Neural cell (in vitro differentiated cells): Measurements from ENCODE around the gene LRRFIP2.

ENCODE experiments used
- EP300 ChIP-seq: fragments of 450-650 bp; conservative IDR thresholded peaks from 2 replicates; pipeline ENCODE4 v1.6.1; 2014; ENCODE audit warnings: antibody characterized with exemption, mild to moderate bottlenecking, moderate library complexity; ENCODE audit not compliant: poor library complexity, severe bottlenecking
- EZH2 ChIP-seq: fragments of 200-600, 300-800 bp; shearing (Covaris generic), sonication (generic); IDR thresholded peaks from 2 replicates; pipeline ENCODE4 v1.6.1; 2014; ENCODE audit warnings: antibody characterized with exemption, low read length, borderline replicate concordance, mild to moderate bottlenecking; ENCODE audit not compliant: insufficient read depth, poor library complexity, severe bottlenecking
- MXI1 ChIP-seq: fragments of 450-650 bp; conservative IDR thresholded peaks from 2 replicates; pipeline ENCODE4 v1.6.1; 2014; ENCODE audit warnings: antibody characterized with exemption, mild to moderate bottlenecking; ENCODE audit not compliant: poor library complexity, severe bottlenecking
- POLR2AphosphoS5 ChIP-seq: IDR thresholded peaks from 2 replicates; pipeline ENCODE4 v1.6.1; 2012
- SMC3 ChIP-seq: fragments of 450-650 bp; conservative IDR thresholded peaks from 2 replicates; pipeline ENCODE4 v1.6.1; 2014; ENCODE audit warnings: antibody characterized with exemption, mild to moderate bottlenecking, moderate library complexity; ENCODE audit not compliant: poor library complexity
- TAF1 ChIP-seq: IDR thresholded peaks from 2 replicates; pipeline ENCODE4 v1.6.1; 2012; ENCODE audit warnings: low read depth
- TF ChIP-seq, protein P1 (sequence below): fragments of 450-650 bp; IDR thresholded peaks from 2 replicates; pipeline ENCODE4 v1.5.1; 2014; ENCODE audit warnings: antibody characterized with exemption, mild to moderate bottlenecking, moderate library complexity; ENCODE audit not compliant: poor library complexity, severe bottlenecking
- TF ChIP-seq, protein P2 (sequence below): IDR thresholded peaks from 2 replicates; pipeline ENCODE4 v1.6.1; 2012; ENCODE audit warnings: borderline replicate concordance

DNA sequence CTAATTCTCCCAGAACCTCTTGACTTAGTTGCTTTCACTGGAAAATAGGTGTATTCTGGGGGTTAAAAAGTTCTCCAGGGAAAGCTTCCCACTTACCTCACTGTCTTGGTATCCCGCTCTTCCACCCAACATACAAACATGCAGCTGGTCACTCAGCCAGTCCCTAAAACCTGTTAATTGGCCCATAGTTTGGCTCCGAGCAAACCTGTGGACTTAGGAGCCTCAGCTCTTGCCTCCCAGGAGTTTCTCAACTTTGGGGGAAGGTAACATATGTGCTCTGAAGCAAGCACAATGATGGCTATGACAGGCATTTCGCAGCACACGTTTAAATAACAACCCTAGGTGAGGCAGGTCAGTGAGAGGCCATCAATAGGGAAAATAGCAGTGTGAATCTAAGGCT lies 25.8 kb upstream of the LRRFIP2 start:
- TF ChIP-seq, protein P1, sequence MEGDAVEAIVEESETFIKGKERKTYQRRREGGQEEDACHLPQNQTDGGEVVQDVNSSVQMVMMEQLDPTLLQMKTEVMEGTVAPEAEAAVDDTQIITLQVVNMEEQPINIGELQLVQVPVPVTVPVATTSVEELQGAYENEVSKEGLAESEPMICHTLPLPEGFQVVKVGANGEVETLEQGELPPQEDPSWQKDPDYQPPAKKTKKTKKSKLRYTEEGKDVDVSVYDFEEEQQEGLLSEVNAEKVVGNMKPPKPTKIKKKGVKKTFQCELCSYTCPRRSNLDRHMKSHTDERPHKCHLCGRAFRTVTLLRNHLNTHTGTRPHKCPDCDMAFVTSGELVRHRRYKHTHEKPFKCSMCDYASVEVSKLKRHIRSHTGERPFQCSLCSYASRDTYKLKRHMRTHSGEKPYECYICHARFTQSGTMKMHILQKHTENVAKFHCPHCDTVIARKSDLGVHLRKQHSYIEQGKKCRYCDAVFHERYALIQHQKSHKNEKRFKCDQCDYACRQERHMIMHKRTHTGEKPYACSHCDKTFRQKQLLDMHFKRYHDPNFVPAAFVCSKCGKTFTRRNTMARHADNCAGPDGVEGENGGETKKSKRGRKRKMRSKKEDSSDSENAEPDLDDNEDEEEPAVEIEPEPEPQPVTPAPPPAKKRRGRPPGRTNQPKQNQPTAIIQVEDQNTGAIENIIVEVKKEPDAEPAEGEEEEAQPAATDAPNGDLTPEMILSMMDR: no peak
- TF ChIP-seq EZH2 (no peak), EP300 (no peak), TAF1 (no peak), SMC3 (no peak), POLR2AphosphoS5 (no peak), MXI1 (no peak)
- TF ChIP-seq, protein P2, sequence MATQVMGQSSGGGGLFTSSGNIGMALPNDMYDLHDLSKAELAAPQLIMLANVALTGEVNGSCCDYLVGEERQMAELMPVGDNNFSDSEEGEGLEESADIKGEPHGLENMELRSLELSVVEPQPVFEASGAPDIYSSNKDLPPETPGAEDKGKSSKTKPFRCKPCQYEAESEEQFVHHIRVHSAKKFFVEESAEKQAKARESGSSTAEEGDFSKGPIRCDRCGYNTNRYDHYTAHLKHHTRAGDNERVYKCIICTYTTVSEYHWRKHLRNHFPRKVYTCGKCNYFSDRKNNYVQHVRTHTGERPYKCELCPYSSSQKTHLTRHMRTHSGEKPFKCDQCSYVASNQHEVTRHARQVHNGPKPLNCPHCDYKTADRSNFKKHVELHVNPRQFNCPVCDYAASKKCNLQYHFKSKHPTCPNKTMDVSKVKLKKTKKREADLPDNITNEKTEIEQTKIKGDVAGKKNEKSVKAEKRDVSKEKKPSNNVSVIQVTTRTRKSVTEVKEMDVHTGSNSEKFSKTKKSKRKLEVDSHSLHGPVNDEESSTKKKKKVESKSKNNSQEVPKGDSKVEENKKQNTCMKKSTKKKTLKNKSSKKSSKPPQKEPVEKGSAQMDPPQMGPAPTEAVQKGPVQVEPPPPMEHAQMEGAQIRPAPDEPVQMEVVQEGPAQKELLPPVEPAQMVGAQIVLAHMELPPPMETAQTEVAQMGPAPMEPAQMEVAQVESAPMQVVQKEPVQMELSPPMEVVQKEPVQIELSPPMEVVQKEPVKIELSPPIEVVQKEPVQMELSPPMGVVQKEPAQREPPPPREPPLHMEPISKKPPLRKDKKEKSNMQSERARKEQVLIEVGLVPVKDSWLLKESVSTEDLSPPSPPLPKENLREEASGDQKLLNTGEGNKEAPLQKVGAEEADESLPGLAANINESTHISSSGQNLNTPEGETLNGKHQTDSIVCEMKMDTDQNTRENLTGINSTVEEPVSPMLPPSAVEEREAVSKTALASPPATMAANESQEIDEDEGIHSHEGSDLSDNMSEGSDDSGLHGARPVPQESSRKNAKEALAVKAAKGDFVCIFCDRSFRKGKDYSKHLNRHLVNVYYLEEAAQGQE: no peak
